Measurements from ENCODE around the gene GLOD5. TPM values are rescaled to one million over a fixed set of nuclear protein-coding genes. Genes with fewer than 3 reads are reported as not detected.
A peak's percentile ranks its signal among the peaks of the same experiment; 100 is the strongest.

GLOD5 gene
- total RNA-seq, 6 experiments from 2014 or later = not detected

- peak; percentile 97 for DNase-seq
- Mint-ChIP-seq H3K36me3 (ENCODE audit: low read depth) (peaks cover 4% of the 10 kb centered on the region; the same call in 1 of the 2 replicates), H3K27ac (peak within 1 kb of the TSS; percentile 99), H3K4me1 (ENCODE audit: low read depth) (peaks cover 18% of the 10 kb centered on the region), H3K4me3 (peak within 1 kb of the TSS; percentile 94), H3K27me3 (ENCODE audit: insufficient read depth) (no peaks in the 10 kb centered on the region), H3K9me3 (no peaks in the 10 kb centered on the region)
- TF ChIP-seq CTCF (IDR thresholded peaks at IDR 0.05) = 0 out of 2 replicates have a peak, but pooled peaks have one; percentile 24
Observed at GRCh38 chrX:48801280-48802088, 39.9 kb downstream of the GLOD5 start, which contains the start of gene HDAC6. Gene HDAC6 (plus strand): TSS chrX:48802067. CDS start chrX:48802693, 626 bp downstream.

- peaks cover 18% of the 10 kb centered on the region for H3K4me1 Mint-ChIP-seq (ENCODE audit: low read depth)
- DNase-seq = peak; percentile 64
- peak; percentile 5; the same call in 1 of the 2 replicates for TF ChIP-seq CTCF (IDR thresholded peaks at IDR 0.05)
- no peaks in the 10 kb centered on the region for H3K27me3 Mint-ChIP-seq (ENCODE audit: insufficient read depth)
- peak overlapping the region; percentile 94 for H3K4me3 Mint-ChIP-seq
- peak overlapping the region; percentile 99 for H3K27ac Mint-ChIP-seq
- H3K9me3 Mint-ChIP-seq = no peaks in the 10 kb centered on the region
- H3K36me3 Mint-ChIP-seq (ENCODE audit: low read depth) = peaks cover 4% of the 10 kb centered on the region; the same call in 1 of the 2 replicates
Observed at GRCh38 chrX:48802089-48802904, 40.8 kb downstream of the GLOD5 start.

GRCh38 chrX:48802905-48803200 is 41.3 kb downstream of the GLOD5 start:
- no peaks in the 10 kb centered on the region for H3K27me3 Mint-ChIP-seq (ENCODE audit: insufficient read depth)

GRCh38 chrX:48806081-48806480 is 44.5 kb downstream of the GLOD5 start:
- no peaks in the 10 kb centered on the region for H3K9me3 Mint-ChIP-seq
- H3K27ac Mint-ChIP-seq = no peak overlapping the region
- no peaks in the 10 kb centered on the region for H3K27me3 Mint-ChIP-seq (ENCODE audit: insufficient read depth)
- no peak for TF ChIP-seq CTCF (IDR thresholded peaks at IDR 0.05)
- peaks cover 8% of the 10 kb centered on the region; the same call in 1 of the 2 replicates for H3K4me1 Mint-ChIP-seq (ENCODE audit: low read depth)
- H3K4me3 Mint-ChIP-seq = no peak overlapping the region
- DNase-seq = no peak
- peaks cover 4% of the 10 kb centered on the region; the same call in 1 of the 2 replicates for H3K36me3 Mint-ChIP-seq (ENCODE audit: low read depth)

More at GRCh38 chrX:48802905-48803200, 41.3 kb downstream of the GLOD5 start:
- peak overlapping the region; percentile 94 for H3K4me3 Mint-ChIP-seq
- DNase-seq = no peak
- peak overlapping the region; percentile 45; the same call in 1 of the 2 replicates for H3K27ac Mint-ChIP-seq
- H3K9me3 Mint-ChIP-seq = no peaks in the 10 kb centered on the region
- TF ChIP-seq CTCF (IDR thresholded peaks at IDR 0.05) = no peak
- peaks cover 4% of the 10 kb centered on the region; the same call in 1 of the 2 replicates for H3K36me3 Mint-ChIP-seq (ENCODE audit: low read depth)
- peaks cover 18% of the 10 kb centered on the region for H3K4me1 Mint-ChIP-seq (ENCODE audit: low read depth)

- TF ChIP-seq CTCF (IDR thresholded peaks at IDR 0.05) = no peak
- no peaks in the 10 kb centered on the region for H3K27me3 Mint-ChIP-seq (ENCODE audit: insufficient read depth)
- no peak overlapping the region for H3K4me3 Mint-ChIP-seq
- no peak for DNase-seq
- H3K4me1 Mint-ChIP-seq (ENCODE audit: low read depth) = no peaks in the 10 kb centered on the region
- H3K27ac Mint-ChIP-seq = no peak overlapping the region
- H3K9me3 Mint-ChIP-seq = no peaks in the 10 kb centered on the region
- no peaks in the 10 kb centered on the region for H3K36me3 Mint-ChIP-seq (ENCODE audit: low read depth)
Observed at GRCh38 chrX:48813644-48814043, 52.1 kb downstream of the GLOD5 start.
